Retinal pigment epithelial cell (primary cell): Measurements from ENCODE around the gene AP3M1.

Experiments used
- DNase-seq: peaks from one replicate; pipeline ENCODE4 v3.0.0-alpha.2; 2010; ENCODE audit warnings: low read depth
- H3K4me3 ChIP-seq: 2 replicates; pipeline ENCODE4 v1.5.1; 2011; ENCODE audit warnings: mild to moderate bottlenecking, low read length, control low read depth, moderate library complexity
- TF ChIP-seq, protein P1 (sequence below): conservative IDR thresholded peaks from 2 replicates; pipeline ENCODE4 v1.5.1; 2011; ENCODE audit warnings: low read depth, low read length, control low read depth, inconsistent platforms

AP3M1 gene

DNA sequence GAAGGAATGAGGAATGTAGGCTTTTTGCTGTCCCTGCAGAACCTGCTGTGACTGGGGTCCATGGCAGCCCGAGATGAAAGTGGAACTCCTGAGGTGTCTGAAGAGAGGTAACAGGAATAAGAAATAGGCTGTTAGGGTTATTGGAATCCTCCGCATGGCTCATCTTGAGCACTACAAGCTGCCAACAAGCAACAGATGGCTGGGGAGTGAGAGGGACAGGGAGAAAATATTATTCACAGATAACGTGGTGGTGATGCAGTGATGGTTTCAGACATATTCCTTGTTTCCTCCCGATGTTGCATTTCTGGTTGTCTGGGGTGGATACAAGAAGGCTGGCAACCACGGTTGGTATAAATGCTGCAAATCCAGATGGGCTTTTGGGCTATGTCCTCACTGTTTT, 46.1 kb downstream of the AP3M1 start:
- TF ChIP-seq, protein P1, sequence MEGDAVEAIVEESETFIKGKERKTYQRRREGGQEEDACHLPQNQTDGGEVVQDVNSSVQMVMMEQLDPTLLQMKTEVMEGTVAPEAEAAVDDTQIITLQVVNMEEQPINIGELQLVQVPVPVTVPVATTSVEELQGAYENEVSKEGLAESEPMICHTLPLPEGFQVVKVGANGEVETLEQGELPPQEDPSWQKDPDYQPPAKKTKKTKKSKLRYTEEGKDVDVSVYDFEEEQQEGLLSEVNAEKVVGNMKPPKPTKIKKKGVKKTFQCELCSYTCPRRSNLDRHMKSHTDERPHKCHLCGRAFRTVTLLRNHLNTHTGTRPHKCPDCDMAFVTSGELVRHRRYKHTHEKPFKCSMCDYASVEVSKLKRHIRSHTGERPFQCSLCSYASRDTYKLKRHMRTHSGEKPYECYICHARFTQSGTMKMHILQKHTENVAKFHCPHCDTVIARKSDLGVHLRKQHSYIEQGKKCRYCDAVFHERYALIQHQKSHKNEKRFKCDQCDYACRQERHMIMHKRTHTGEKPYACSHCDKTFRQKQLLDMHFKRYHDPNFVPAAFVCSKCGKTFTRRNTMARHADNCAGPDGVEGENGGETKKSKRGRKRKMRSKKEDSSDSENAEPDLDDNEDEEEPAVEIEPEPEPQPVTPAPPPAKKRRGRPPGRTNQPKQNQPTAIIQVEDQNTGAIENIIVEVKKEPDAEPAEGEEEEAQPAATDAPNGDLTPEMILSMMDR, result no peak
- DNase-seq, result no peak
- H3K4me3 ChIP-seq, result no peak overlapping the region

DNA sequence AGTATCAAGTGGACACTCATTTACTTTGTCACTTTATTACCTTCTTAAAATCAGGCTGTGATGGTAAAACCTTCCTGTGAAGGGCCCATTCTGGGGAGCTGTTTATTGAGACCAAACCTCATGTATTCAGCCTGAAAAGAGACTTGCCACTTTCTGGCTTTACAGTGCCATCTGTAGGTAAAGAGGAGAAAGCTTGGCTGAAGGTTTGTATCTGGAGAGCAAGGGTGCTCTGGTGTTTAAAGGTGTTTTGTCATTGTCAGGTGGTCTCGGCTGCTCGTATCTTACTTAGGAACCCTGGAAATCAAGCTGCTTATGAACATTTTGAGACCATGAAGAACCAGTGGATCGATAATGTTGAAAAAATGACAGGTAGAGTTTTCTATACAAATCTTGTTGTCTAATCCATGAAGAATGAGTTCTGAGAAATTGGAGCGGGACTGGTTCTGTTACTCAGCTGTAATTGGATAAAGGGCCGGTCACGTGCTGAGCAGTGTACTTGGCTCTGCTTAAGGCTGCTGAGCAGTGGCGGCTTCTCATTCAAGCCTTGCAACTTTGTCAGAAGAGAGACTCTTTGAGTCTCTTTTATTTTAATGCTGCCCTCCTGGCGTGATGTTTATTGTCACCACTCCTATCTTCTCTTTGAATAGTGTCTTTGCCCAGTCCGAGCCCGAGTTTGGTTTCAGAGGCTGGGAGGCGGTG, 46.9 kb downstream of the AP3M1 start:
- TF ChIP-seq, protein P1, result peak; percentile 61
- H3K4me3 ChIP-seq, result no peak overlapping the region
- DNase-seq, result no peak

GRCh38 chr10:74099836-74100235, 50.8 kb downstream of the AP3M1 start:
- H3K4me3 ChIP-seq, result no peak overlapping the region
- TF ChIP-seq, protein P1, result no peak
- DNase-seq, result no peak

DNA sequence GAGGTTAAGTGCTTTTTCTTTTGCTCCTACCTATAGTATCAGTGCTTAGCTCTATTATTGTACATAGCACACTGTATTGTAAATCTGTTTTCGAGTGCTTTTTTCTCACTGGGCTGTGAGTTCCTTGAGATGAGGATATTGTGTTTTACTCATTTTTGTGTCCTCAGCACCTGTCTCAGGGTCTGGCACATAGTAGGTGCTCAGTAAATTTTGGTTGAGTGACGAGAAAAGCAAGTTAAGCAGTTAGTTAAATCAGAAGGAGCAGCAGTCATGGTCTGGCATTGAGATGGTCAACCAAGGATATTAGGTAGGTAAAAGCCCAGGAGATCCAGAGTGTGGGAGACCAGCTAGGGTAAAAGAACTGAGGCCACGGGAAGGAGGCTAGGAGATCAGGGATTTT, 51.2 kb downstream of the AP3M1 start:
- no peak overlapping the region for H3K4me3 ChIP-seq
- no peak for DNase-seq
- TF ChIP-seq, protein P1, result no peak

DNA sequence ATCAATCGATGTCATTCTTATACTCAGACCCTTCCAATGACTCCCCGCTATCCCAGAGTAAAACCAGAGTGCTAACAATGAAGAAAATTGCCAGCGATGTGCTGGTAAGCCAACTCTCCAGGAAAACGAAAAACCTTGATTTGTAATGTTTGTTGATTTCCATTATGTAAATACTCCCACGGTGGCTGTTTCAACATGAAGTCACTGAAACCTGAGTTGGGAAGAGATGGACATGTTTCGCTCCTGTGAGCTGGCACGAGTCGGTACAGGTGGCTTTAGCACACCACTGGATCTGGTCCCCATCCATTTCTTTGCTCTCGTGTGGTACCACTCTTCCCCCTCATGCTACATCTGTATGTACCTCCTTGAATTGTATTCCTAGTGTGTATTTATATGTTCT, 52.9 kb downstream of the AP3M1 start:
- no peak for DNase-seq
- TF ChIP-seq, protein P1, result no peak
- H3K4me3 ChIP-seq, result no peak overlapping the region

DNA sequence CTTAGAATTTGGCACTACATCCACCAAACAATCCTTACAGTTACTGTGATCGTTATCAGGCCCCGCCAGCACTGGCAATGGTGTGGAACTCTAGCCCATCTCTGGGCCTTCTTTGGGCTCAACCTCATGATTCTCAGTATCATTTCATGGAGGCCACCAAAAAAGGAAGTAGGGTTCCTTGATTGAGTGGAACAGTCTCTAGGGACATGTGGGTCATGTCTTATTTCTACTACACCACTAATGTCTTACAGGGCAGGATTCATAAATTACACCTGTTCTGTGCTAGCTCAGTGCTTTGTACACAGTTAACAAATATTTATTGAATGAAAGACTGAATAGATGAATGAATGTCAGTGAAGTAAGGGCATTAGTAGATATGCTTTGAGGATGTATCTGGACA, 53.9 kb downstream of the AP3M1 start:
- H3K4me3 ChIP-seq, result no peak overlapping the region
- DNase-seq, result no peak
- TF ChIP-seq, protein P1, result no peak

GRCh38 chr10:74094231-74094630, 56.4 kb downstream of the AP3M1 start:
- TF ChIP-seq, protein P1, result no peak
- no peak overlapping the region for H3K4me3 ChIP-seq
- no peak for DNase-seq
